HepG2 (cell line): ENCODE results near the gene CSNK1D. TPM values are rescaled to one million over a fixed set of nuclear protein-coding genes. Genes with fewer than 3 reads are reported as not detected.

ENCODE experiments used
- ATF7 ChIP-seq, 2 experiments: fragments of 450-650 bp in 1 of 2; sonication (generic) in 1 of 2; formaldehyde crosslinking in 1 of 2; IDR thresholded peaks; 2 replicates each; pipeline versions ENCODE4 v1.4.0 to v1.6.1; 2016 to 2020; ENCODE audit warnings: antibody characterized with exemption in 1 of 2, mild to moderate bottlenecking in 1 of 2, missing genetic modification reagents in 1 of 2
- GLI4 ChIP-seq: sonication (generic); formaldehyde crosslinking; IDR thresholded peaks from 2 replicates; pipeline ENCODE4 v1.5.1; 2020; ENCODE audit warnings: missing genetic modification reagents, mild to moderate bottlenecking, moderate library complexity, borderline replicate concordance
- MED13 ChIP-seq: sonication (generic); formaldehyde crosslinking; IDR thresholded peaks from 2 replicates; pipeline ENCODE4 v1.5.0; 2020; ENCODE audit warnings: missing genetic modification reagents
- NAIF1 ChIP-seq: sonication (generic); formaldehyde crosslinking; IDR thresholded peaks from 2 replicates; pipeline ENCODE4 v1.5.0; 2020; ENCODE audit warnings: mild to moderate bottlenecking, missing genetic modification reagents, borderline replicate concordance
- NFYC ChIP-seq: IDR thresholded peaks from 2 replicates; pipeline ENCODE4 v1.6.1; 2016; ENCODE audit warnings: missing genetic modification reagents, missing compliant biosample characterization
- NR1H2 ChIP-seq: sonication (generic); formaldehyde crosslinking; IDR thresholded peaks from 2 replicates; pipeline ENCODE4 v1.8.1; 2022; ENCODE audit warnings: low read depth, missing genetic modification reagents, borderline replicate concordance
- REXO4 ChIP-seq: sonication (generic); formaldehyde crosslinking; IDR thresholded peaks from 2 replicates; pipeline ENCODE4 v1.8.0; 2022; ENCODE audit warnings: missing genetic modification reagents, mild to moderate bottlenecking, borderline replicate concordance
- ZNF550 ChIP-seq: sonication (generic); formaldehyde crosslinking; IDR thresholded peaks from 2 replicates; pipeline ENCODE4 v1.4.0; 2020; ENCODE audit warnings: mild to moderate bottlenecking, missing genetic modification reagents, borderline replicate concordance
- ZNF598 ChIP-seq: sonication (generic); formaldehyde crosslinking; IDR thresholded peaks from 2 replicates; pipeline ENCODE4 v1.5.1; 2020; ENCODE audit warnings: mild to moderate bottlenecking, missing genetic modification reagents, borderline replicate concordance
- ZNF678 ChIP-seq: sonication (generic); formaldehyde crosslinking; IDR thresholded peaks from 2 replicates; pipeline ENCODE4 v1.4.0; 2020; ENCODE audit warnings: mild to moderate bottlenecking, missing genetic modification reagents
- ZNF776 ChIP-seq: sonication (generic); formaldehyde crosslinking; IDR thresholded peaks from 2 replicates; pipeline ENCODE4 v1.4.0; 2020; ENCODE audit warnings: mild to moderate bottlenecking, missing genetic modification reagents
- polyA plus RNA-seq, 8 experiments: library from polyadenylated mRNA; depleted of rRNA in 3 of 8; stranded (reverse) in 7 of 8; unstranded in 1 of 8; fragments of >200 nt; fragmentation: Illumina TruSeq in 4 of 8; extraction: Trizol in 4 of 8; gene quantifications; 2 replicates each; pipeline versions ENCODE4 v1.2.1 to v1.2.3, GENCODE V29; 2011 to 2016; ENCODE audit warnings: low read depth in 4 of 8, missing spikeins in 1 of 8, mixed read lengths in 1 of 8; ENCODE audit not compliant: insufficient read depth in 1 of 8
- total RNA-seq, 5 experiments: library from RNA; depleted of rRNA; stranded (reverse); fragments of >200 nt; fragmentation: Illumina TruSeq; extraction: Trizol; gene quantifications; 2 replicates each; pipeline ENCODE4 v1.2.3, GENCODE V29; 2016; ENCODE audit warnings: low read depth in 1 of 5
- TF ChIP-seq, protein P1 (sequence below): sonication (generic); formaldehyde crosslinking; IDR thresholded peaks from 2 replicates; pipeline ENCODE4 v1.4.0; 2020; ENCODE audit warnings: missing genetic modification reagents, borderline replicate concordance
- TF ChIP-seq, protein P2 (sequence below): sonication (generic); formaldehyde crosslinking; IDR thresholded peaks from 2 replicates; pipeline ENCODE4 v1.8.0; 2022; ENCODE audit warnings: missing genetic modification reagents, low read depth, mild to moderate bottlenecking, borderline replicate concordance
- TF ChIP-seq, protein P3 (sequence below): fragments of 450-650 bp; IDR thresholded peaks from 2 replicates; pipeline ENCODE4 v1.6.1; 2016
- TF ChIP-seq, protein P4 (sequence below): sonication (generic); formaldehyde crosslinking; IDR thresholded peaks from 2 replicates; pipeline ENCODE4 v1.8.1; 2023; ENCODE audit warnings: mild to moderate bottlenecking, missing genetic modification reagents, borderline replicate concordance
- TF ChIP-seq, protein P5 (sequence below): sonication (generic); formaldehyde crosslinking; IDR thresholded peaks from 2 replicates; pipeline ENCODE4 v1.8.0; 2022; ENCODE audit warnings: mild to moderate bottlenecking, missing genetic modification reagents, moderate library complexity
- TF ChIP-seq, protein P6 (sequence below): sonication (generic); formaldehyde crosslinking; IDR thresholded peaks from 2 replicates; pipeline ENCODE4 v1.9.0; 2021; ENCODE audit warnings: missing genetic modification reagents, borderline replicate concordance

CSNK1D gene
- total and polyA plus RNA-seq, 2 of the 13 experiments (the other 11 are each of a cell fraction or from before 2014, with no cell fraction given): 31.5 to 128 TPM

DNA sequence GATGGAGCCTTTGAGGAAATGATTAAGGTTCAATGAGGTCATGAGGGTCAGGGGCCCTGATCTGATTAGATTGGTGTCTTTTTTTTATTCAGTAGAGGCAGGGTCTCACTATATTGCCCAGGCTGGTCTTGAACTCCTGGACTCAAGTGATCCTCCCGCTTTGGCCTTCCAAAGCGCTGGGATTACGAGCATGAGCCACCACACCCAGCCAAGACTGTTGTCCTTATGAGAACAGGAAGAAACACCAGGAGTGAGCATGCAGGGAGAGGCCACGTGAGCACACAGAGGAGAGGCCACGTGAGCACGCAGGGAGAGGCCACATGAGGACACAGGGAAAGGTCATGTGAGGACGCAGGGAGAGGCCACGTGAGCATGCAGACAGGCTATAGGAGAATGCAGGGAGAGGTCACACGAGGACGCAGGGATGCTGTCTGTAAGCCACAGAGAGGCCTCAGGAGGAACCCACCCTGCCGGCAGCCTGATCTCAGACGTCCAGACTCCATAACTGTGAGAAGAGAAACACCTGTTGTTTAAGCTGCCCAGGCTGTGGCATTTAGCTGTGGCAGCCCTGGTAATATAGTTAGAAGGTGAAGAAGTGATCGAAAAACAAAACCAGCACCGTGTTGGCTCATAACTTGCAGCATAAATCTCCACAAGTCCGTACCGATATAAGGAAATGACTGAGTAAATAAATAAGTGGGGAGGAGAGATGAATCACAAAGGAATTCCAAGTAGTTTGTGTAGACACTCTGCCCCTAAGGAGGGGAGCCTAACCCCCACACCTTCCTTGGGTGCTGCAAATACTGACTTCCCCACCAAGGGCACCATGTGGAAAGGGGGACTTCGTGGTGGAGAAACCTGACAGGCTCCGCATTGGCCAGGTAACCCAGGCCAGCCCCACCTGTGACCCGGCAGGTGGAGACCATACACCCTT, 14.6 kb upstream of the CSNK1D start (continued):
- TF ChIP-seq, protein P1, sequence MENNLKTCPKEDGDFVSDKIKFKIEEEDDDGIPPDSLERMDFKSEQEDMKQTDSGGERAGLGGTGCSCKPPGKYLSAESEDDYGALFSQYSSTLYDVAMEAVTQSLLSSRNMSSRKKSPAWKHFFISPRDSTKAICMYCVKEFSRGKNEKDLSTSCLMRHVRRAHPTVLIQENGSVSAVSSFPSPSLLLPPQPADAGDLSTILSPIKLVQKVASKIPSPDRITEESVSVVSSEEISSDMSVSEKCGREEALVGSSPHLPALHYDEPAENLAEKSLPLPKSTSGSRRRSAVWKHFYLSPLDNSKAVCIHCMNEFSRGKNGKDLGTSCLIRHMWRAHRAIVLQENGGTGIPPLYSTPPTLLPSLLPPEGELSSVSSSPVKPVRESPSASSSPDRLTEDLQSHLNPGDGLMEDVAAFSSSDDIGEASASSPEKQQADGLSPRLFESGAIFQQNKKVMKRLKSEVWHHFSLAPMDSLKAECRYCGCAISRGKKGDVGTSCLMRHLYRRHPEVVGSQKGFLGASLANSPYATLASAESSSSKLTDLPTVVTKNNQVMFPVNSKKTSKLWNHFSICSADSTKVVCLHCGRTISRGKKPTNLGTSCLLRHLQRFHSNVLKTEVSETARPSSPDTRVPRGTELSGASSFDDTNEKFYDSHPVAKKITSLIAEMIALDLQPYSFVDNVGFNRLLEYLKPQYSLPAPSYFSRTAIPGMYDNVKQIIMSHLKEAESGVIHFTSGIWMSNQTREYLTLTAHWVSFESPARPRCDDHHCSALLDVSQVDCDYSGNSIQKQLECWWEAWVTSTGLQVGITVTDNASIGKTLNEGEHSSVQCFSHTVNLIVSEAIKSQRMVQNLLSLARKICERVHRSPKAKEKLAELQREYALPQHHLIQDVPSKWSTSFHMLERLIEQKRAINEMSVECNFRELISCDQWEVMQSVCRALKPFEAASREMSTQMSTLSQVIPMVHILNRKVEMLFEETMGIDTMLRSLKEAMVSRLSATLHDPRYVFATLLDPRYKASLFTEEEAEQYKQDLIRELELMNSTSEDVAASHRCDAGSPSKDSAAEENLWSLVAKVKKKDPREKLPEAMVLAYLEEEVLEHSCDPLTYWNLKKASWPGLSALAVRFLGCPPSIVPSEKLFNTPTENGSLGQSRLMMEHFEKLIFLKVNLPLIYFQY (CRISPR knock-in tag): peak; percentile 68; the same call in 1 of the 2 replicates
- TF ChIP-seq, protein P2, sequence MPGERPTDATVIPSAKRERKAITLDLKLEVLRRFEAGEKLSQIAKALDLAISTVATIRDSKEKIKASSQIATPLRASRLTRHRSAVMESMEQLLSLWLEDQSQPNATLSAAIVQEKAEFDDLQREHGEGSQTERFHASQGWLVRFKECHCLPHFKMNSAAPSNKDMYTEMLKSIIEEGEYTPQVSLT (CRISPR knock-in tag): no peak
- TF ChIP-seq ZNF598 (peak; percentile 20; the same call in 1 of the 2 replicates), NAIF1 (CRISPR knock-in tag) (peak; percentile 34; the same call in 1 of the 2 replicates), MED13 (CRISPR knock-in tag) (no peak), ZNF550 (peak; percentile 71; the same call in 1 of the 2 replicates), NFYC (peak; percentile 52; the same call in 1 of the 2 replicates), ZNF678 (CRISPR knock-in tag) (no peak), GLI4 (CRISPR knock-in tag) (no peak), ATF7 (IDR thresholded peaks at IDR 0.05) (no peak), ATF7 (CRISPR knock-in tag; IDR thresholded peaks at IDR 0.05) (no peak; the same call in 1 of the 2 replicates), ZNF776 (CRISPR knock-in tag) (no peak), NR1H2 (CRISPR knock-in tag) (peak; percentile 98), REXO4 (CRISPR knock-in tag) (no peak)
- TF ChIP-seq, protein P3, sequence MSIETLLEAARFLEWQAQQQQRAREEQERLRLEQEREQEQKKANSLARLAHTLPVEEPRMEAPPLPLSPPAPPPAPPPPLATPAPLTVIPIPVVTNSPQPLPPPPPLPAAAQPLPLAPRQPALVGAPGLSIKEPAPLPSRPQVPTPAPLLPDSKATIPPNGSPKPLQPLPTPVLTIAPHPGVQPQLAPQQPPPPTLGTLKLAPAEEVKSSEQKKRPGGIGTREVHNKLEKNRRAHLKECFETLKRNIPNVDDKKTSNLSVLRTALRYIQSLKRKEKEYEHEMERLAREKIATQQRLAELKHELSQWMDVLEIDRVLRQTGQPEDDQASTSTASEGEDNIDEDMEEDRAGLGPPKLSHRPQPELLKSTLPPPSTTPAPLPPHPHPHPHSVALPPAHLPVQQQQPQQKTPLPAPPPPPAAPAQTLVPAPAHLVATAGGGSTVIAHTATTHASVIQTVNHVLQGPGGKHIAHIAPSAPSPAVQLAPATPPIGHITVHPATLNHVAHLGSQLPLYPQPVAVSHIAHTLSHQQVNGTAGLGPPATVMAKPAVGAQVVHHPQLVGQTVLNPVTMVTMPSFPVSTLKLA: peak; percentile 100
- TF ChIP-seq, protein P4, sequence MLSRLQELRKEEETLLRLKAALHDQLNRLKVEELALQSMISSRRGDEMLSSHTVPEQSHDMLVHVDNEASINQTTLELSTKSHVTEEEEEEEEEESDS (CRISPR knock-in tag): no peak
- TF ChIP-seq, protein P5, sequence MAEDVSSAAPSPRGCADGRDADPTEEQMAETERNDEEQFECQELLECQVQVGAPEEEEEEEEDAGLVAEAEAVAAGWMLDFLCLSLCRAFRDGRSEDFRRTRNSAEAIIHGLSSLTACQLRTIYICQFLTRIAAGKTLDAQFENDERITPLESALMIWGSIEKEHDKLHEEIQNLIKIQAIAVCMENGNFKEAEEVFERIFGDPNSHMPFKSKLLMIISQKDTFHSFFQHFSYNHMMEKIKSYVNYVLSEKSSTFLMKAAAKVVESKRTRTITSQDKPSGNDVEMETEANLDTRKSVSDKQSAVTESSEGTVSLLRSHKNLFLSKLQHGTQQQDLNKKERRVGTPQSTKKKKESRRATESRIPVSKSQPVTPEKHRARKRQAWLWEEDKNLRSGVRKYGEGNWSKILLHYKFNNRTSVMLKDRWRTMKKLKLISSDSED (CRISPR knock-in tag): no peak
- TF ChIP-seq, protein P6, sequence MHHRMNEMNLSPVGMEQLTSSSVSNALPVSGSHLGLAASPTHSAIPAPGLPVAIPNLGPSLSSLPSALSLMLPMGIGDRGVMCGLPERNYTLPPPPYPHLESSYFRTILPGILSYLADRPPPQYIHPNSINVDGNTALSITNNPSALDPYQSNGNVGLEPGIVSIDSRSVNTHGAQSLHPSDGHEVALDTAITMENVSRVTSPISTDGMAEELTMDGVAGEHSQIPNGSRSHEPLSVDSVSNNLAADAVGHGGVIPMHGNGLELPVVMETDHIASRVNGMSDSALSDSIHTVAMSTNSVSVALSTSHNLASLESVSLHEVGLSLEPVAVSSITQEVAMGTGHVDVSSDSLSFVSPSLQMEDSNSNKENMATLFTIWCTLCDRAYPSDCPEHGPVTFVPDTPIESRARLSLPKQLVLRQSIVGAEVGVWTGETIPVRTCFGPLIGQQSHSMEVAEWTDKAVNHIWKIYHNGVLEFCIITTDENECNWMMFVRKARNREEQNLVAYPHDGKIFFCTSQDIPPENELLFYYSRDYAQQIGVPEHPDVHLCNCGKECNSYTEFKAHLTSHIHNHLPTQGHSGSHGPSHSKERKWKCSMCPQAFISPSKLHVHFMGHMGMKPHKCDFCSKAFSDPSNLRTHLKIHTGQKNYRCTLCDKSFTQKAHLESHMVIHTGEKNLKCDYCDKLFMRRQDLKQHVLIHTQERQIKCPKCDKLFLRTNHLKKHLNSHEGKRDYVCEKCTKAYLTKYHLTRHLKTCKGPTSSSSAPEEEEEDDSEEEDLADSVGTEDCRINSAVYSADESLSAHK: no peak
